OCI-LY7 (cell line): ENCODE results near the gene SDC3. TPM values are rescaled to one million over a fixed set of nuclear protein-coding genes. Genes with fewer than 3 reads are reported as not detected.

Experiments used
- BruUV-seq: library from RNA; stranded (reverse); fragments of 400-500 nt; replicated peaks from 2 replicates; lab custom pipeline; 2021; lab: Mats Ljungman, UMichigan
- CTCF ChIA-PET: fragments of 300-600 bp; sonication (Branson Sonifier 250); formaldehyde crosslinking; loops from one replicate; lab custom pipeline; 2022; ENCODE audit warnings: antibody characterized with exemption; ENCODE audit not compliant: unreplicated experiment; lab: Charles Lee
- POLR2A ChIA-PET: fragments of 300-600 bp; sonication (Branson Sonifier 250); formaldehyde crosslinking; loops from one replicate; lab custom pipeline; 2022; ENCODE audit warnings: antibody characterized with exemption; lab: Charles Lee
- DNase-seq: peaks from one replicate; pipeline ENCODE4 v3.0.0-alpha.2; 2015; ENCODE audit warnings: low spot score
- H2AFZ ChIP-seq: fragments of 200-600 bp; sonication (generic), shearing (Covaris generic); 2 replicates; pipeline ENCODE4 v1.6.1; 2014; ENCODE audit warnings: mild to moderate bottlenecking, antibody characterized with exemption, low read length, moderate library complexity
- H3K27ac ChIP-seq: fragments of 200-600 bp; sonication (generic); 2 replicates; pipeline ENCODE4 v1.5.1; 2014; ENCODE audit warnings: mixed run types, low read depth, mild to moderate bottlenecking, moderate library complexity, low read length, inconsistent platforms; ENCODE audit not compliant: poor library complexity, severe bottlenecking
- H3K36me3 ChIP-seq: fragments of 200-600 bp; sonication (generic); 2 replicates; pipeline ENCODE4 v1.6.1; 2014; ENCODE audit warnings: mild to moderate bottlenecking, antibody characterized with exemption, low read length, moderate library complexity, mixed read lengths; ENCODE audit not compliant: insufficient read depth
- H3K4me1 ChIP-seq: fragments of 200-600 bp; sonication (generic); 2 replicates; pipeline ENCODE4 v1.5.1; 2014; ENCODE audit warnings: mild to moderate bottlenecking, low read length; ENCODE audit not compliant: insufficient read depth, poor library complexity, severe bottlenecking
- H3K4me2 ChIP-seq: fragments of 200-600 bp; sonication (generic); 2 replicates; pipeline ENCODE4 v1.6.1; 2014; ENCODE audit warnings: mild to moderate bottlenecking, low read length
- H3K4me3 ChIP-seq: fragments of 200-600 bp; sonication (generic); 2 replicates; pipeline ENCODE4 v1.5.1; 2014; ENCODE audit warnings: mild to moderate bottlenecking, low read depth, low read length; ENCODE audit not compliant: poor library complexity, severe bottlenecking
- H3K79me2 ChIP-seq: fragments of 200-600 bp; sonication (generic); 2 replicates; pipeline ENCODE4 v1.6.1; 2016; ENCODE audit warnings: low read depth, mild to moderate bottlenecking, low read length, moderate library complexity, mixed read lengths; ENCODE audit not compliant: insufficient read depth
- H3K9me2 ChIP-seq: fragments of 200-600 bp; sonication (generic); 2 replicates; pipeline ENCODE4 v1.6.1; 2016; ENCODE audit warnings: mild to moderate bottlenecking, low read length, mixed read lengths; ENCODE audit not compliant: insufficient read depth
- H3K9me3 ChIP-seq: fragments of 200-600 bp; sonication (generic); 2 replicates; pipeline ENCODE4 v1.6.1; 2014; ENCODE audit warnings: mild to moderate bottlenecking, mixed run types, low read length, mixed read lengths
- H4K20me1 ChIP-seq: fragments of 200-600 bp; sonication (generic); 2 replicates; pipeline ENCODE4 v1.6.1; 2014; ENCODE audit warnings: mild to moderate bottlenecking, antibody characterized with exemption, low read length, moderate library complexity, mixed read lengths; ENCODE audit not compliant: insufficient read depth
- CTCF ChIP-seq: fragments of 200-600 bp; sonication (generic); conservative IDR thresholded peaks from 2 replicates; pipeline ENCODE4 v1.5.1; 2014; ENCODE audit warnings: mild to moderate bottlenecking, antibody characterized with exemption, low read length, moderate library complexity, mixed read lengths
- EZH2phosphoT487 ChIP-seq: fragments of 200-600 bp; sonication (generic); IDR thresholded peaks from 2 replicates; pipeline ENCODE4 v1.6.1; 2018; ENCODE audit warnings: low read depth, borderline replicate concordance, mild to moderate bottlenecking, mixed run types, antibody characterized with exemption, low read length, moderate library complexity, mixed read lengths
- intact Hi-C: fragments of 100-400 bp; cut with micrococcal nuclease; formaldehyde crosslinking; loops from one replicate; pipeline ENCODE4 v1.10.0; 2022; ENCODE audit not compliant: unreplicated experiment
- total RNA-seq, 2 experiments: library from RNA; depleted of rRNA in 1 of 2; stranded (reverse); fragments of >200 nt in 1 of 2; shearing (Covaris generic) in 1 of 2; gene quantifications; 2 replicates each; pipeline ENCODE4 v1.2.3, GENCODE V29; 2014 to 2022

Gene SDC3
- total RNA-seq, 2 experiments from 2014 or later = not detected

GRCh38 chr1:30884723-30885122 lies 23.8 kb downstream of the SDC3 start:
- Histone ChIP-seq H3K27ac (no peak overlapping the region), H3K4me3 (no peak overlapping the region), H3K79me2 (no peaks in the 10 kb centered on the region), H3K36me3 (no peaks in the 10 kb centered on the region), H3K9me2 (no peaks in the 10 kb centered on the region), H3K4me1 (peaks cover 8% of the 10 kb centered on the region), H4K20me1 (no peaks in the 10 kb centered on the region), H3K9me3 (no peaks in the 10 kb centered on the region), H3K4me2 (no peak overlapping the region), H2AFZ (no peak overlapping the region)
- ChIA-PET POLR2A (no interaction called here), CTCF (no interaction called here)
- no peak for DNase-seq
- no peak for TF ChIP-seq EZH2phosphoT487
- TF ChIP-seq CTCF = no peak
- no TSS peak for BruUV-seq
- intact Hi-C loops = no loop called here

- no peaks in the 10 kb centered on the region for H4K20me1 ChIP-seq
- H3K36me3 ChIP-seq = no peaks in the 10 kb centered on the region
- no peaks in the 10 kb centered on the region for H3K9me2 ChIP-seq
- no peak overlapping the region for H3K4me3 ChIP-seq
- no peaks in the 10 kb centered on the region for H3K79me2 ChIP-seq
- H3K4me1 ChIP-seq = peaks cover 8% of the 10 kb centered on the region
- H3K4me2 ChIP-seq = no peak overlapping the region
- ChIA-PET CTCF (no interaction called here), POLR2A (interaction anchor here (0.7 kb wide), 1 partner anchor 20 kb away, joined by 3 read pairs; no protein-coding TSS in a partner anchor)
- H2AFZ ChIP-seq = no peak overlapping the region
- TF ChIP-seq CTCF (no peak), EZH2phosphoT487 (no peak)
- H3K9me3 ChIP-seq = no peaks in the 10 kb centered on the region
- intact Hi-C loops = no loop called here
- no TSS peak for BruUV-seq
- H3K27ac ChIP-seq = no peak overlapping the region
- DNase-seq = no peak
Measured at GRCh38 chr1:30883389-30884172, 25.0 kb downstream of the SDC3 start.

- H3K9me2 ChIP-seq = no peaks in the 10 kb centered on the region
- H3K27ac ChIP-seq = no peak overlapping the region
- no peaks in the 10 kb centered on the region for H3K36me3 ChIP-seq
- H4K20me1 ChIP-seq = no peaks in the 10 kb centered on the region
- no peaks in the 10 kb centered on the region for H3K79me2 ChIP-seq
- TF ChIP-seq CTCF (no peak), EZH2phosphoT487 (no peak)
- no peak overlapping the region for H2AFZ ChIP-seq
- peaks cover 8% of the 10 kb centered on the region for H3K4me1 ChIP-seq
- intact Hi-C loops = no loop called here
- CTCF ChIA-PET = no interaction called here
- DNase-seq = no peak
- BruUV-seq = no TSS peak
- POLR2A ChIA-PET = no interaction called here
- no peak overlapping the region for H3K4me3 ChIP-seq
- H3K4me2 ChIP-seq = no peak overlapping the region
- no peaks in the 10 kb centered on the region for H3K9me3 ChIP-seq
Measured at GRCh38 chr1:30882678-30883388, 25.7 kb downstream of the SDC3 start.
